RPMI7951 (cell line): Measurements from ENCODE around the gene SHISA6. TPM values are rescaled to one million over a fixed set of nuclear protein-coding genes. Genes with fewer than 3 reads are reported as not detected.

Experiments
- DNase-seq: peaks from one replicate; pipeline ENCODE4 v3.0.0-alpha.2; 2012; ENCODE audit warnings: low read depth
- total RNA-seq: library from RNA; depleted of rRNA; stranded (reverse); fragments of >200 nt; shearing (Covaris generic); gene quantifications from 2 replicates; pipeline ENCODE4 v1.2.3, GENCODE V29; 2014; rRNA removed

The SHISA6 gene
- total RNA-seq = not detected in 2 replicates

- no peak for DNase-seq
These were observed at the start of gene SHISA6 for GRCh38 chr17:11240841-11241610. Gene SHISA6 (plus strand): TSS chr17:11241213.

- DNase-seq = no peak
These were observed 45.2 kb upstream of the SHISA6 start for GRCh38 chr17:11195801-11196200.

- DNase-seq = no peak
These were observed 36.0 kb upstream of the SHISA6 start for GRCh38 chr17:11204991-11205390.

GRCh38 chr17:11205659-11206058, 35.4 kb upstream of the SHISA6 start:
- no peak for DNase-seq

GRCh38 chr17:11209906-11210305, 31.1 kb upstream of the SHISA6 start:
- no peak for DNase-seq

- no peak for DNase-seq
These were observed 28.2 kb upstream of the SHISA6 start for GRCh38 chr17:11212792-11213191.

- no peak for DNase-seq
These were observed 24.0 kb upstream of the SHISA6 start for GRCh38 chr17:11216976-11217375.

GRCh38 chr17:11221196-11221595, 19.8 kb upstream of the SHISA6 start:
- DNase-seq = no peak

GRCh38 chr17:11221721-11222120, 19.3 kb upstream of the SHISA6 start:
- no peak for DNase-seq

GRCh38 chr17:11238705-11239104, 2.3 kb upstream of the SHISA6 start:
- no peak for DNase-seq

GRCh38 chr17:11239379-11239970, 1.5 kb upstream of the SHISA6 start:
- no peak for DNase-seq

GRCh38 chr17:11240041-11240840, 772 bp upstream of the SHISA6 start:
- no peak for DNase-seq

GRCh38 chr17:11241611-11242226, 706 bp downstream of the SHISA6 start:
- DNase-seq = no peak

- DNase-seq = no peak
These were observed 1.4 kb downstream of the SHISA6 start for GRCh38 chr17:11242411-11242810.

- DNase-seq = no peak
These were observed 3.8 kb downstream of the SHISA6 start for GRCh38 chr17:11244776-11245175.

- DNase-seq = no peak
These were observed 4.2 kb downstream of the SHISA6 start for GRCh38 chr17:11245187-11245586.

- DNase-seq = no peak
These were observed 4.8 kb downstream of the SHISA6 start for GRCh38 chr17:11245791-11246190.

GRCh38 chr17:11250161-11250560, 9.1 kb downstream of the SHISA6 start:
- DNase-seq = no peak

- no peak for DNase-seq
These were observed 10.6 kb downstream of the SHISA6 start for GRCh38 chr17:11251561-11252107.

- DNase-seq = no peak
These were observed 11.1 kb downstream of the SHISA6 start for GRCh38 chr17:11252146-11252545.

- no peak for DNase-seq
These were observed 15.9 kb downstream of the SHISA6 start for GRCh38 chr17:11256877-11257276.
